ENCODE data around the gene RPL28. TPM values are rescaled to one million over a fixed set of nuclear protein-coding genes. Genes with fewer than 3 reads are reported as not detected.
A peak's percentile ranks its signal among the peaks of the same experiment; 100 is the strongest.

RPL28 gene
- total and polyA plus RNA-seq, 2 experiments from 2014 or later, result 530 to 875 TPM

GRCh38 chr19:55382013-55382412 lies 3.7 kb upstream of the RPL28 start:
- H3K9me2 ChIP-seq (ENCODE audit: insufficient read depth), result no peaks in the 10 kb centered on the region
- in situ Hi-C loops (cut with MboI), result no loop called here
- no peak for DNase-seq
- H3F3A ChIP-seq (ENCODE audit: insufficient read depth), result no peaks in the 10 kb centered on the region
- peaks cover 13% of the 10 kb centered on the region for H3K4me1 ChIP-seq (ENCODE audit: insufficient read depth)
- no peak overlapping the region for H3K9ac ChIP-seq
- H3K27me3 ChIP-seq (replicated peaks; ENCODE audit: insufficient read depth), result no peaks in the 10 kb centered on the region
- no peak overlapping the region for H2AFZ ChIP-seq
- H3K79me2 ChIP-seq (ENCODE audit: insufficient read depth), result peaks cover 12% of the 10 kb centered on the region
- WGBS, 2 experiments (ENCODE audit: low coverage in 1 of 2, low lambda C conversion rate in 2 of 2, missing lambda C conversion rate in 2 of 2), result 93 to 96% methylated on average over 4 to 5 of the region's 5 CpGs
- no peak overlapping the region for H3K4me3 ChIP-seq
- H4K20me1 ChIP-seq (ENCODE audit: insufficient read depth), result peaks cover 4% of the 10 kb centered on the region; the same call in 1 of the 2 replicates
- peaks cover 4% of the 10 kb centered on the region; the same call in 1 of the 2 replicates for H3K36me3 ChIP-seq (ENCODE audit: low read depth)
- no peak overlapping the region for H3K4me2 ChIP-seq (ENCODE audit: unreplicated experiment)
- TF ChIP-seq EZH2 (IDR thresholded peaks at IDR 0.05; ENCODE audit: insufficient read depth, poor library complexity, severe bottlenecking), result no peak
- no peak for TF ChIP-seq EZH2phosphoT487 (IDR thresholded peaks at IDR 0.05; ENCODE audit: insufficient read depth, low read depth)
- no peak overlapping the region for H3K27ac ChIP-seq
- H3K9me3 ChIP-seq (ENCODE audit: low read depth), result no peaks in the 10 kb centered on the region

GRCh38 chr19:55382522-55383054 lies 3.1 kb upstream of the RPL28 start:
- peaks cover 9% of the 10 kb centered on the region; the same call in 1 of the 2 replicates for H3K36me3 ChIP-seq (ENCODE audit: low read depth)
- TF ChIP-seq EZH2phosphoT487 (IDR thresholded peaks at IDR 0.05; ENCODE audit: insufficient read depth, low read depth), result no peak
- no peak for TF ChIP-seq EZH2 (IDR thresholded peaks at IDR 0.05; ENCODE audit: insufficient read depth, poor library complexity, severe bottlenecking)
- no peak overlapping the region for H3K27ac ChIP-seq
- peaks cover 18% of the 10 kb centered on the region for H3K79me2 ChIP-seq (ENCODE audit: insufficient read depth)
- no peak overlapping the region for H3K4me2 ChIP-seq (ENCODE audit: unreplicated experiment)
- DNase-seq, result no peak
- WGBS, 2 experiments (ENCODE audit: low coverage in 1 of 2, low lambda C conversion rate in 2 of 2, missing lambda C conversion rate in 2 of 2), result 100% methylated on average over 3 of the region's 3 CpGs
- in situ Hi-C loops (cut with MboI), result no loop called here
- peaks cover 9% of the 10 kb centered on the region; the same call in 1 of the 2 replicates for H4K20me1 ChIP-seq (ENCODE audit: insufficient read depth)
- H2AFZ ChIP-seq, result no peak overlapping the region
- H3K4me1 ChIP-seq (ENCODE audit: insufficient read depth), result peaks cover 18% of the 10 kb centered on the region
- H3K27me3 ChIP-seq (replicated peaks; ENCODE audit: insufficient read depth), result no peaks in the 10 kb centered on the region
- H3K9ac ChIP-seq, result no peak overlapping the region
- H3K9me3 ChIP-seq (ENCODE audit: low read depth), result no peaks in the 10 kb centered on the region
- H3F3A ChIP-seq (ENCODE audit: insufficient read depth), result no peaks in the 10 kb centered on the region
- H3K4me3 ChIP-seq, result no peak overlapping the region
- no peaks in the 10 kb centered on the region for H3K9me2 ChIP-seq (ENCODE audit: insufficient read depth)

GRCh38 chr19:55383279-55384130 lies 2.2 kb upstream of the RPL28 start:
- no peak overlapping the region for H3K27ac ChIP-seq
- H4K20me1 ChIP-seq (ENCODE audit: insufficient read depth), result peaks cover 12% of the 10 kb centered on the region; the same call in 1 of the 2 replicates
- in situ Hi-C loops (cut with MboI), result no loop called here
- peak overlapping the region; percentile 62 for H3K4me2 ChIP-seq (ENCODE audit: unreplicated experiment)
- 5 to 6% methylated on average over 57 to 87 of the region's 88 CpGs for WGBS, 2 experiments (ENCODE audit: low coverage in 1 of 2, low lambda C conversion rate in 2 of 2, missing lambda C conversion rate in 2 of 2)
- no peaks in the 10 kb centered on the region for H3K9me3 ChIP-seq (ENCODE audit: low read depth)
- H3K9me2 ChIP-seq (ENCODE audit: insufficient read depth), result no peaks in the 10 kb centered on the region
- H3K79me2 ChIP-seq (ENCODE audit: insufficient read depth), result peaks cover 27% of the 10 kb centered on the region
- no peaks in the 10 kb centered on the region for H3K27me3 ChIP-seq (replicated peaks; ENCODE audit: insufficient read depth)
- peak overlapping the region; percentile 94 for H3K4me3 ChIP-seq
- H3K4me1 ChIP-seq (ENCODE audit: insufficient read depth), result peaks cover 27% of the 10 kb centered on the region
- H3K36me3 ChIP-seq (ENCODE audit: low read depth), result peaks cover 16% of the 10 kb centered on the region; the same call in 1 of the 2 replicates
- TF ChIP-seq EZH2phosphoT487 (IDR thresholded peaks at IDR 0.05; ENCODE audit: insufficient read depth, low read depth) (no peak), EZH2 (IDR thresholded peaks at IDR 0.05; ENCODE audit: insufficient read depth, poor library complexity, severe bottlenecking) (no peak)
- peak overlapping the region; percentile 47 for H3K9ac ChIP-seq
- H3F3A ChIP-seq (ENCODE audit: insufficient read depth), result peaks cover 4% of the 10 kb centered on the region; the same call in 1 of the 2 replicates
- H2AFZ ChIP-seq, result peak overlapping the region; percentile 91
- peak; percentile 86 for DNase-seq

- Histone ChIP-seq H3K27ac (peak within 1 kb of the TSS; percentile 71), H3K9ac (peak within 1 kb of the TSS; percentile 92), H4K20me1 (ENCODE audit: insufficient read depth) (peaks cover 16% of the 10 kb centered on the region; the same call in 1 of the 2 replicates), H3K9me2 (ENCODE audit: insufficient read depth) (no peaks in the 10 kb centered on the region), H3K36me3 (ENCODE audit: low read depth) (peaks cover 22% of the 10 kb centered on the region; the same call in 1 of the 2 replicates), H3K4me2 (ENCODE audit: unreplicated experiment) (peak within 1 kb of the TSS; percentile 88), H3F3A (ENCODE audit: insufficient read depth) (peaks cover 7% of the 10 kb centered on the region; the same call in 1 of the 2 replicates), H3K9me3 (ENCODE audit: low read depth) (no peaks in the 10 kb centered on the region), H2AFZ (peak within 1 kb of the TSS; percentile 91), H3K4me1 (ENCODE audit: insufficient read depth) (peaks cover 33% of the 10 kb centered on the region), H3K4me3 (peak within 1 kb of the TSS; percentile 94), H3K79me2 (ENCODE audit: insufficient read depth) (peaks cover 35% of the 10 kb centered on the region), H3K27me3 (replicated peaks; ENCODE audit: insufficient read depth) (no peaks in the 10 kb centered on the region)
- WGBS, 2 experiments (ENCODE audit: low coverage in 1 of 2, low lambda C conversion rate in 2 of 2, missing lambda C conversion rate in 2 of 2), result 36 to 62% methylated on average over 39 to 68 of the region's 72 CpGs
- no peak for DNase-seq
- in situ Hi-C loops (cut with MboI), result no loop called here
- TF ChIP-seq EZH2phosphoT487 (IDR thresholded peaks at IDR 0.05; ENCODE audit: insufficient read depth, low read depth) (no peak), EZH2 (IDR thresholded peaks at IDR 0.05; ENCODE audit: insufficient read depth, poor library complexity, severe bottlenecking) (no peak)
These were observed 1.4 kb upstream of the RPL28 start, which contains the start of gene TMEM238 for GRCh38 chr19:55384131-55384919. TSS of gene TMEM238 (minus strand) at chr19:55384292. CDS start at chr19:55384259, 33 bp downstream.
